ENCODE results near the gene EIF2AK3. TPM values are rescaled to one million over a fixed set of nuclear protein-coding genes. Genes with fewer than 3 reads are reported as not detected.
A peak's percentile ranks its signal among the peaks of the same experiment; 100 is the strongest.

EIF2AK3 gene
- total and polyA plus RNA-seq, 10 of the 15 experiments (the other 5 are each of a cell fraction or from before 2014, with no cell fraction given) = 5.0 to 44.7 (median 22.4) TPM

- FAIRE-seq (no peak), DNase-seq (ENCODE audit: low read depth, low spot score) (no peak), ATAC-seq (peak; percentile 15; the same call in 1 of the 3 replicates)
- Histone ChIP-seq H3K9me3 (replicated peaks; ENCODE audit: control insufficient read depth, insufficient read depth, low read length) (peaks cover 2% of the 10 kb centered on the region; the same call in 2 of the 3 replicates), H3K4me1 (ENCODE audit: control insufficient read depth, insufficient read depth, low read length) (peaks cover 7% of the 10 kb centered on the region; the same call in 1 of the 2 replicates), H3K79me2 (ENCODE audit: control insufficient read depth, insufficient read depth, low read length) (no peaks in the 10 kb centered on the region), H3K36me3 (ENCODE audit: control insufficient read depth in 2 of 2, insufficient read depth in 2 of 2, low read length in 1 of 2) (no peaks in the 10 kb centered on the region), H3K9ac (ENCODE audit: control insufficient read depth, insufficient read depth, low read length) (no peak overlapping the region), H3K27me3 (replicated peaks in 1 of 2; ENCODE audit: control insufficient read depth in 2 of 2, insufficient read depth in 2 of 2, low read length in 1 of 2) (no peaks in the 10 kb centered on the region), H3K27ac (ENCODE audit: control insufficient read depth, insufficient read depth) (no peak overlapping the region), H4K20me1 (ENCODE audit: control insufficient read depth, insufficient read depth) (no peaks in the 10 kb centered on the region), H3K4me2 (ENCODE audit: control insufficient read depth, insufficient read depth) (no peak overlapping the region), H3K4me3 (no peak overlapping the region), H2AFZ (ENCODE audit: control insufficient read depth, low read depth, low read length) (no peak overlapping the region)
- CTCF ChIA-PET = interaction anchor here (1.0 to 1.4 kb wide), 4 partner anchors 32 to 47 kb away, joined by 3 to 6 read pairs (median 4); no protein-coding TSS in a partner anchor
- POLR2A ChIA-PET = interaction anchor here (0.9 to 1.6 kb wide), 3 partner anchors 8 to 37 kb away, joined by 3 to 9 read pairs (median 3); no protein-coding TSS in a partner anchor
- intact Hi-C loops (cut with micrococcal nuclease; ENCODE audit: unreplicated experiment) = no loop called here
- RAD21 ChIA-PET (ENCODE audit: unreplicated experiment) = interaction anchor here (0.9 to 1.5 kb wide), 5 partner anchors 9 to 46 kb away, joined by 3 to 6 read pairs (median 3); no protein-coding TSS in a partner anchor
- WGBS (ENCODE audit: insufficient coverage, insufficient replicate concordance, low lambda C conversion rate, missing lambda C conversion rate) = 42% methylated on average over 2 of the region's 2 CpGs
- no TSS peak for BruUV-seq (replicated peaks)
- no peak for TF ChIP-seq USF2 (IDR thresholded peaks at IDR 0.05; ENCODE audit: borderline replicate concordance, low read depth, low read length)
- no peak for TF ChIP-seq IRF4 (IDR thresholded peaks at IDR 0.05; ENCODE audit: low read depth, low read length)
- TF ChIP-seq POU2F2 (IDR thresholded peaks at IDR 0.05; ENCODE audit: borderline replicate concordance, low read depth, low read length) = no peak
- TF ChIP-seq NR2F1 (conservative IDR thresholded peaks at IDR 0.05) = no peak
- TF ChIP-seq NFYB (IDR thresholded peaks at IDR 0.05; ENCODE audit: insufficient read depth, low read depth, low read length) = no peak
- TF ChIP-seq MYB (IDR thresholded peaks at IDR 0.05; ENCODE audit: borderline replicate concordance, low read depth, low read length) = no peak
- no peak for TF ChIP-seq FOS (IDR thresholded peaks at IDR 0.05; ENCODE audit: borderline replicate concordance, extremely low read depth, insufficient read length)
- no peak for TF ChIP-seq MLLT1 (IDR thresholded peaks at IDR 0.05)
- TF ChIP-seq CHD1 (IDR thresholded peaks at IDR 0.05; ENCODE audit: low read depth, low read length) = no peak
- no peak for TF ChIP-seq MTA2 (IDR thresholded peaks at IDR 0.05; ENCODE audit: low read depth)
- no peak for TF ChIP-seq RCOR1 (conservative IDR thresholded peaks at IDR 0.05; ENCODE audit: low read depth, low read length)
- no peak for TF ChIP-seq RFX5 (IDR thresholded peaks at IDR 0.05; ENCODE audit: low read depth, low read length)
- SMC1A ChIA-PET (ENCODE audit: uncharacterized antibody, unreplicated experiment) = interaction anchor here (0.8 to 1.7 kb wide), 8 partner anchors 9 to 38 kb away, joined by 3 to 9 read pairs (median 4); no protein-coding TSS in a partner anchor
- in situ Hi-C loops (cut with MboI) = no loop called here
Observed at GRCh38 chr2:88637464-88637863, 10.2 kb upstream of the EIF2AK3 start.
